T-helper 22 cell (primary cell): ENCODE data around the gene PANX1.
A peak's percentile ranks its signal among the peaks of the same experiment; 100 is the strongest.
"Not testable (repeated sequence)": the region's sequence is repeated elsewhere in the genome, so short reads cannot be mapped to it uniquely, and the experiment has no call there.

Source experiments
- DNase-seq: peaks from one replicate; pipeline ENCODE4 v3.0.0-alpha.2; 2020; ENCODE audit warnings: low read depth

PANX1 gene, protein sequence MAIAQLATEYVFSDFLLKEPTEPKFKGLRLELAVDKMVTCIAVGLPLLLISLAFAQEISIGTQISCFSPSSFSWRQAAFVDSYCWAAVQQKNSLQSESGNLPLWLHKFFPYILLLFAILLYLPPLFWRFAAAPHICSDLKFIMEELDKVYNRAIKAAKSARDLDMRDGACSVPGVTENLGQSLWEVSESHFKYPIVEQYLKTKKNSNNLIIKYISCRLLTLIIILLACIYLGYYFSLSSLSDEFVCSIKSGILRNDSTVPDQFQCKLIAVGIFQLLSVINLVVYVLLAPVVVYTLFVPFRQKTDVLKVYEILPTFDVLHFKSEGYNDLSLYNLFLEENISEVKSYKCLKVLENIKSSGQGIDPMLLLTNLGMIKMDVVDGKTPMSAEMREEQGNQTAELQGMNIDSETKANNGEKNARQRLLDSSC

DNA sequence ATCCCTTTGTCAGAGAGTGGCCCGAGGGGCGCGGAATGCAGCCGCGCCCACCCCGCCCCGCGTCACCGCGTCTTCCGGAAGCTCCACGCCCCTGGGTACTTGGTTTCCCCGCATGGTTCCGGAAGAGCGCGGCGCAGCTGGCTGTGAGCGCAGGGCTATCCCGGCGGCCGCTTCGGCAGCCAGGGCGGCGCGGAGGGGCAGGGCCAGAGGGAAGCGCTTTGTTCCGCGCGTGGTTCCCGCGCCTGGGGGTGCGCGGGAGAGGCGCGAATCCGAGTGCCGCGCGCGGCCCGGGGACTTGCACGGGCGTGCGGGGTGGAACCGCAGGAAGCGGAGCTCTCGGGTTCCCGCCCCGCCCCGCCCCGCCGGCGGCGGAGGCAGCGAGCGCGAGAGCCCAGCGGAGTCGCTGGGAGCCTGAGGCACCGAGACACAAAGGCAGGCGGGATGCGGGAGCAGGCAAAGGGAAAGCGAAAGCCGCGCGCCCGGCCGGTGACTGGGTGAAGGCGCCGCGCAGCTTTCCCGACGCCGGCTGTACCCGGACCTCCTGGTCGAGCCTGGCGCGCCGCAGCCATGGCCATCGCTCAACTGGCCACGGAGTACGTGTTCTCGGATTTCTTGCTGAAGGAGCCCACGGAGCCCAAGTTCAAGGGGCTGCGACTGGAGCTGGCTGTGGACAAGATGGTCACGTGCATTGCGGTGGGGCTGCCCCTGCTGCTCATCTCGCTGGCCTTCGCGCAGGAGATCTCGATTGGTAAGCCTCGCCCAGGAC is at the start of gene PANX1:
TSS of gene PANX1 (plus strand) at position 96 of the 766 bp plus-strand sequence. CDS start at position 568, 472 bp downstream.
- peak; percentile 64 for DNase-seq

DNA sequence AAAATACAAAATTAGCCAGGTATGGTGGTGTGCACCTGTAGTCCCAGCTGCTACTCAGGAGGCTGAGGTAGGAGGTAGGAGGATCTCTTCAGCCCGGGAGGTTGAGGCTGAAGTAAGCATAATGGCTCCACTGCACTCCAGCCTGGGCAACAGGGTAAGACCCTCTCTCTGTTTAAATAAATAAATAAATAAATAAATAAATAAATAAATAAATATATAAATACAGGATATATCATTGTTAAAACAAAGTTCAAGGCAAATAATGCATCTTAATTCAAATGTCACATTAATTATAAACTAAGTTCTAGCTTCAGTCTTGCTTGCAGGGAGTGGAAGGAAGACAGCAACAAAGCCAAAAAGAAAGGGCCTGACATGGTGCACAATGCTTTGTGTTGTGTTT is 44.5 kb upstream of the PANX1 start:
- DNase-seq: no peak

DNA sequence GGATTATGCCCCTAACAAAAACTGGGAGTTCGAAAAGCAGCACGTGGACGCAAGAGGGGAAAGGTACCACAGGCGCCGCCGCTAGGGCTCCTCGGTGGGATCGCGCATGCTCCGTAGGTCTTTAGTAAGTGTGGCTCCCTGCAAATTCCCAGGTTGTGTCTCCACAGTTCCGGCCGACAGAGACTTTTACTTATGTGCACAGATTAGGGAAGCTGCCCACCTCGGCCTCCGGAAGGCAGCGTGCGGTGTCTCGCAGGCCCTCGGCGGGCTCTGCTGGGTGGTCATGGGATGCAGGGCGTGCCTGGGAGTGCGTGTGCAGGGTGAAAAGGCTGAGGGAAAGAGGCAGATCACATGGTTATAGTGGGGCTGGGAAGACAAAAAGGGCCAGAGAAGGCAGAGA is 39.7 kb upstream of the PANX1 start:
- DNase-seq: no peak

DNA sequence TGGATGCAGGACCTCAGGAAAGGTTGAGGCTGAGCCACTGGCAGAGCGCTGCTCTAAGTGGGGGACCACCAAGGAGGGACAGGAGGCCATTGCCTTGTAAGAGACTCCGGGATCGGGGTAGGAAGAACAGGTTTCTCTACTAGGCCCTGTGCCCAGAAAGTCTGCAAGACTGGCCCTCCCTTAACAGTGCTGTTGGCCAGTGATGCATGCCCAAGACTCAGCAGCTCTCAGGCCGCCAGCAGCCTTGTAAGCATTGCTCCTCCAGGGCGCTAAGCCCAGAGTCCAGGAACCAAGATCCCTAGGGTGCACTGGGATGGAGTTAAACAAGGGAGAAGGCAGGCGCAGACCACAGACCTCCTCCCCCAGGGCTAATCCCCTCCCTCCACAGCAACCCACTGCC is 39.3 kb upstream of the PANX1 start:
- DNase-seq: no peak

DNA sequence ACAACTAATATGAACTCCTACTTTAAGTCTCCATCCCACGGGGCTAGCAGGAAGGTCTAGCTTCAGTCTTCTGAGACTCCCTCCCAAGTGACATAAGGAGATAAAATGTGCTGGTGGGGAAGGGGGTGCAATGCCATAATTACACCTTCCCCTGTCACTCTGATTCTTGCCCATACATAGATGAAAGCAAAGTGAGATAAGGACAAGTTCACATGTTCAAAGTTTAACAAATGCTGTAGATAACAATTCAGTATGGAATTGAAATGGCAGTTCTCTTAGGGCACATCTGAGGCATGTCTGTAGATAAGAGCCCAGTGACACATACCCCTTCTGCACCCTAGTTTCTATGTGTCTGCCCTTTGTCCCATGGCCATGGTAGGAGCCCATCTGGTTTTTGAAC is 38.2 kb upstream of the PANX1 start:
- DNase-seq: no peak

DNA sequence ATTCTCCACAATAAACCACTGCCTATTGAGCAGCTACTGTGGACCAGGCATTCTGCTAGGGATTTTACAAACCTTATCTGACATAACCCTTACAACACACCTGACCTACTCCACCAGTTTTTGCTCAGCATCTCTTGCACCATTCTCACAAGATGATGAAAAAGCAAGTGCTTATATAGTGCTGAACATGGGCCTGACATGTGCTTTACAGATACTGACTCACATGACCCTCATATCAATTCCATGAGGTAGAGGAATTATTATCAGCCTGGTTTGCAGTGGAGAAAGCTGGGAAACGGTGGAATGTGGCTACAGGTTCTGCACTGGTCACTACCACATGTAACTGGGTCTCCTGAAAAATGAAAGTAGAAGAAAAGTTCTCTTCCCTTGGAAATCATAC is 37.5 kb upstream of the PANX1 start:
- no peak for DNase-seq

DNA sequence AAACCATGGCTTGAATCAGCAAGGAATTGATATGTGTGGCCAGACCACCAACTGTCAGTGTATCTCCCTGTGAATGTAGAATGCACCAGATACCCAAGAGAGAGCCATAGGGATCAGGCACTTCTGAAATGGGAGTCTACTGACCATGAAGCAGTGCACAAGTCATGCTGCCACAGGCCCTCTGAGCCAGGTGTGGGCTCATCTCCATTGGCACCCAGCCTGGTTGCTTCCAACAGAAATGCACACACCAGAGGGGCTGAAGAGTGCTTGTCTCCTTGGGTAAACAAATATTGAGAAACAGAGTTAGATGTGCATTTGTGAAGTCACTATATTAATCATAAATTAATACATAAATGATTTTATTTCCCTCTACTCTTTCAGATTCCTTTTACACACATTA is 28.4 kb upstream of the PANX1 start:
- DNase-seq: no peak

DNA sequence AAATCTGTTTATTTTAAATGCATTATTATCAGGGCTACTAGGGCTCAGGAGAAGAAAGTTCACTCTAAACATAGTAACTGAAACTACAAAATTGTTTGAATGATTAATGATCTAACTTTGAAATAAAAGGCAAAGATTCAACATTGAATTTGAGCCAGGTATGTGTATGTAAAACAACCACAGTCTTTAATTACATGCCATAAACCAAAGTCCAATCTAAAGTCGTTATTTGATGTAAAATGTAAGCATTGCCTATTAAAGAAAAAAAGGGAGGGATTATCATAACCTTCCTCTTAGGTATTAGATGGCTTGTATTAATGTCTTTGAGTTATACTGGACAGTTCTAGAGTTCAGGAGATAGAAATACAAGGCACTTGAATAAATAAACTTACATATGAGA is 25.2 kb upstream of the PANX1 start:
- DNase-seq: no peak

DNA sequence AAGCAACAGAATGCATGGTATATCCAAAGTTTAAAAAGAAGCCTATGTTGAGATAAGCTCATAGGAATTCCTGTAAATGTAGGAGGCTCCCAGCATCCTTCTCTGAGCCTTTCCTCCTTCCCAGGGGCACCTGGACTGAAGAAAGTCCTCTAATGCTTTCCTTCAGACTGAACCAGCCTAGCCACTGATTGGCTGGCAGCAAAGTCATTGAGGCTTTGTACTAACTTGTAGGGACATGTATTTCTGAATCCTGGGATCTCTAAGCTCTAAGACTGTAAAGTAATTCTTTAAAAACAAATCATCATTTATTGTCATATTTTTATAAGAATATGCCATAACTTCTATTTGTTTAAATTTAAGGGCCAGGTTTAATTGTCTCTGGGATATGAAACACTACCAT is 23.9 kb upstream of the PANX1 start:
- no peak for DNase-seq

DNA sequence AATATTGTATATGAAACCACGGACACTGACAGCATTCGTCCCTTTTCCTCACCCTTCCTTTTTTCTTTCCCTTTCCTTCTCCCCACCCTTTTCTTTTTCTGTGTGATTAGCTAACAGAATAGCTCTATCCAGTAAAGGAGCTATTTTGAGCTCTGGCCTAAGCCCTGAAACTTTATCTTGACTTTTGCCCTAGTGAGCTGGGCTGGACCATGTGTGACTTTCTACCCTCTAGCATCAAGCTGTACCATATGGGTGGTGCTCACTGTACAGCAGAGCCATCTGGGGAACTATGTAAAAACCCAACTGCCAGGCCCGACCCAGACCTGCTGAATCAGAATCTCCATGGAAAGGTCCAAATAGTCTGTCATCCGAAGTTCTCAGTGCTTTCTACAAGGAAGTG is 21.9 kb upstream of the PANX1 start:
- DNase-seq: no peak

DNA sequence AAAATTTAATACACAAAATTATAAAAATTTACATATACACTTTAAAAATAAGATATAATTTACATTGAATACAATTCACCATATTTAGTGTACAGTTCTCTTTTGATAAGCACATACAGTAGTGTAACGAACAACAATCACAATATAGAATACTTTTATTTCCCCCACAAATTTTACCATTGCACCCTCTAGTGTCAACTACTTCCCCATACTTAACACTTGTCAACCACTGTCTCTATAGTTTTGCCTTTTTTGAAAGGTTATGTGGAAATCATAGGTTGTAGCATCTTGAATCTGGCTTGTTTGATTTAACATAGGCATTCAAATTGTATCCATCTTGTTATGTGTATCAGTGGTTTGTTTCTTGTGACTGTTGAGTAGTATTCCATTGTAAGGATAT is 21.3 kb upstream of the PANX1 start:
- no peak for DNase-seq

DNA sequence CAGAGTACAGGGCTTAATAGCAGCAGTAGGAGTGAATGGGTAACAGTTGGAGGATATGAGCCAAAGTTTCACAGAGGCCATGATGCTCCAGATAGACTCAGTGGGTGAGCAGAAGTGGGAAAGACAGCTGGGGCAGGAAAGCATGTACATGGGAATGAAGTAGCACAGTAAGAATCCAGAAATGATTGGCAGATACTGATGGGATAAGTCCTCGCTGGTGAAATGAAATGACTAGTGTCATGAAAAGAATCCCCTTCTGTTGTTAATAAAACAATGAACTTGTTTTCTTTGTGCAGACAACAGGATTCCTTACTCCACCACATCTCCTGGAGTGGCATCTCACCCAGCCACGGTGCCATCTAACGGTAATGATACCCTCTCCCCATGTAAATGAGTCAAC is 17.4 kb upstream of the PANX1 start:
- no peak for DNase-seq

DNA sequence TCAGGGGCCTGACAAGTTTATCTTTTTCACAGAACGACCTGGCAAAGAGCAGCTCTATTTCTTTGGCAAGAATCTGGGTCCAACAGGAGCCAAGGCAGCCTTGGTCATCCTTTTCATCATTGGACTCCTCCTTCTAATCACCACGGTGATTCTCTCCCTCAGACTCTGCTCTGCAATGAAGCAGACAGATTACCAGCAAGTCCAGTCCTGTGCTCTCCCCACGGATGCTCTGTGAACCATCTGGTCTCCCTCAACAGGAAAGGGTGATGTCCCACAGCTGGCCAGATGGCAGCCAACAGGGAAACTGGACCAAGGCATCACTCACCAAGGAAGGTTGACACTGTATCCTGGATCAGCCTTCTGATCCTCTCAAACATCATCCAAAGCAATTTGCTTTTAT is 17.0 kb upstream of the PANX1 start:
- DNase-seq: no peak

DNA sequence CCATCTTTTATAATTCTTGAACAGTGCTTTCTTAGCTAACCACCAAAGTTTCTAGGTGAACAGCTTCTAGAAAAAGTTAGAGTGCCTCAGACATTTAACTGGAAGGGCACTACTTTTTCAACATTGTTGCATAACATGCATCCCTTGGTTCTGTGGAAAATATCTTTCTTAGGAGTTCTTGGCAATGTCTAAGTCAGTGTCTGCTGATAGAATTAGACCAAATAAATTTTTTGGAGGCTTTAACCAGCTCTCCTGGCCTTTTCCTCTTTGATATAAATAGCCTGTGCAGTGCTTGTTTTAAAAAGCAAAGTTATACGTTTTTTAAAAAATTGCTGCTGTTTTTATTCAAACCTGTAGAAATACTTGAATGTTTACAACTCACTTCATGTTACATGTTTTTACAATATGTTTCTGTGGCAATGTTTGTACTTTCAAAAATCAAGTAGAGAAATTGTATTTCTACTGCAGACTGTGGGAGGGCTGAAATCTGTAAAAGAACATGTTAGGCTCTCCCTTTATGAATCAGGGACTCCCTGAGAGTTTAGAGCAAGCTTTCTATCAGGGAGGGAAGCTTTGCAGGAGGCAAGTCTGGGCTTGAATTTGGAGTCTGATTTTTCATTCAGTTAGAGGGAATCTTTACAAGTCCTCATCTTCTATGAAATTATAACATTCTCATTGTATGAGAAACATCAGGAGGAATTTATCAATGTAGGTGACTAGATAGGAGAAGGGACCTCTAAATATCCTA is 16.3 kb upstream of the PANX1 start:
- no peak for DNase-seq

DNA sequence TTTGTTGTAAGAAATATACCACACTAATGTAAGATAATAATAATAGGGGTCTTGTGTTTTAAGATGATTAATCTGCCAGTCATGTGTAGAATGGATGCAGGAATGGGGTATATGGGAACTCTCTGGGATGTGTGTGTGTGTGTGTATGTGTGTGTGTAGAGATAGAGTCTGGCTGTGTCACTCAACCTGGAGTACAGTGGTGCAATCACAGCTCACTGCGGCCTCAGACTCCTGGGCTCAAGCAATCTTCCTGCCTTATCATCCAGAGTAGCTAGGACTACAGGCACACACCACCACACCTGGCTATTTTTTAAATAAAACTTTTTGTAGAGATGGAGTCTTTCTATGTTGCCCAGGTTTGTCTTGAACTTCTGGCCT is 11.5 kb upstream of the PANX1 start:
- no peak for DNase-seq

DNA sequence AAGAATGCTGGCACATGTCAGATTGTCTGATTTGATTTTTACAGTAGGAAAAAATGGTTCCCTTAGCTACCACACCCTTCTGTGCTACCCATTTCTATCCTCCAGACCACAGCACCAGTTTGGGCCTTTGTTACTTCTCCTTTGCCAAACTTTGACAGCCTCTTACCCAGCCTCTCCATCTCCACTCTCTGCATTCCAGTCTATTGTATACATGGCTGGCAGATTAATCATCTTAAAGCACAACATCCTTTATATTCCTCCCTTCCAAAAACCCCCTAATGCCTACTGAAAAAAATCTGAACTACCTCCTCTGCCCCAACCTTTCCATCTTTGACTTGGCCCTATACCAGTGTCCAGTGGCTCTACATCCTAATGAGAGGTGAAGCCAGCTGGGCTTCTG is 10.8 kb upstream of the PANX1 start:
- no peak for DNase-seq

DNA sequence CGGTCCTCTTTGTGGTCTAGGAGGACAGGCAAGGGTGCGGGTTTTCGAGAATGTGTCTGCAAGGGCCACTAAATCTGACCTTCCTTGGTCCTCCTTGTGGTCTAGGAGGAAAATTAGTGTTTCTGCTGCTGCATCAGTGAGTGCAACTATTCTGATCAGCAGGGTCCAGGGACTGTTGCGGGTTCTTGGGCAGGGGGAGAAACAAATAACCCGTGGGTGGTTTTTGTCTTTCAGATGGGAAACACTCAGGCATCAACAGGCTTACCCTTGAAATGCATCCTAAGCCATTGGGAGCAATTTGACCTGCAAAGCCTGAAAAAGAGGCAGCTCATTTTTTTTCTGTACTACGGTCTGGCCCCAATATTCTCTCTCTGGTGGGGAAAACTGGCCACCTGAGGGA is 9.0 kb upstream of the PANX1 start:
- not testable (repeated sequence) for DNase-seq

DNA sequence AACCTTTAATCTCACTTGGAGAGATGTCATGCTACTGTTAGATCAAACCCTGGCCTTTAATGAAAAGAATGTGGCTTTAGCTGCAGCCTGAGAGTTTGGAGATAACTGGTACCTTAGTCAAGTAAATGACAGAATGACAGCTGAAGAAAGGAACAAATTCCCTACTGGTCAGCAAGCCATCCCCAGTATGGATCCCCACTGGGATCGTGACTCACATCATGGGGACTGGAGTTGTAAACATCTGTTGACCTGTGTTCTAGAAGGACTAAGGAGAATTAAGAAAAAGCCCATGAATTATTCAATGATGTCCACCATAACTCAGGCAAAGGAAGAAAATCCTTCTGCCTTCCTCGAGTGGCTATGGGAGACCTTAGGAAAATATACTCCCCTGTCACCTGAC is 8.1 kb upstream of the PANX1 start:
- DNase-seq: not testable (repeated sequence)

DNA sequence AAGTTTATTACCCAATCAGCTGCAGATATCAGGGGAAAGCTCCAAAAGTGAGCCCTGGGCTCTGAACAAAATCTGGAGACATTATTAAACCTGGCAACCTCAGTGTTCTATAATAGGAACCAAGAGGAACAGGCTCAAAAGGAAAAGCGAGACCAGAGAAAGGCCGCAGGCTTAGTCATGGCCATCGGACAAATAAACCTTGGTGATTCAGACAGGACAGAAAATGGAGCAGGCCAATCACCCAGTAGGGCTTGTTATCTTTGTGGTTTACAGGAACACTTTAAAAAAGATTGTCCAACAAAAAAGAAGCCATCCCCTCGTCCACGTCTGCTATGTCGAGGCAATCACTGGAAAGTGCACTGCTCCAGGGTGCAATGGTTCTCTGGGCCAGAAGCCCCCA is 7.7 kb upstream of the PANX1 start:
- no peak for DNase-seq

DNA sequence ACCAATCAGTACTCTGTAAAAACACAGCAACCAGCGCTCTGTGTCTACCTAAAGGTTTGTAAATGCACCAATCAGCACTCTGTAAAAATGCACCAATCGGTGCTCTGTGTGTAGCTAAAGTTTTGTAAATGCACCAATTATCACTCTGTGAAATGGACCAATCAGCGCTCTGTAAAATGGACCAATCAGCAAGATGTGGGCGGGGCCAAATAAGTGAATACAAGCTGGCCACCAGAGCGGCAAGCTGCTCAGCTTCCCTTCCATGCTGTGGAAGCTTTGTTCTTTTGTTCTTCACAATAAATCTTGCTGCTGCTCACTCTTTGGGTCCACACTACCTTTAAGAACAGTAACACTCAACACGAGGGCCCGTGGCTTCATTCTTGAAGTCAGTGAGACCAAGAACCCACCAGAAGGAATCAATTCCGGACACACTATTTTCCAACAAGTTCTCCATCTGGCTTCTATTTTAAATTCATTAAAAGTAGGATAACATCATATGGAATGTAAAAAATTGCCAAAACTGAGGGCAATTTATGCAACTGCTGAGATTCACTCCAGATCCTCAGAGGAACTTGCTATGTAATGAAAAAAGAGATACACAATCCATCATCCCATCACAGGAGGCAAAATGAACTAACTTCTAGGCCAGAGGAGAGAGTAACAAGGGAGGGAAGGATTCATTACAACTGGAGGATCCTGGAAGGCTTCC is 3.1 kb upstream of the PANX1 start:
- DNase-seq: no peak

DNA sequence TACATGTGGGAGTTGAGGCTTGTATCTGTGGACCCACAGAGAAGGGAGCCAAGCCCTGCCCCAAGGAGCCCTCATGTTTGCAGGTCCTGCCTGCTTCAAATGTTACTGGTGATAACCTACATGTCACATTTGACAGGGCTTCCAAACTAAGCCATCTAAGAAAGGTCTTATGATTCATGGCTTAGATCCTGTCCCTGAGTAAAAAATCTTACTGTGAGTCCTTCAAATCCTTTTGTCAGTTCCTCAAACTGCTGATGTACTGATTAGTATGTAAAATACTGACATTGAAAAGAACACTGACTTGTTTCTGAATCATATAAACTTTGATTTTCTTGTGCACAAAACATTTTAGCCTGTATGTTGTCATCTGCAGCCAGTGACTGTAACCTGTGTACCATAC is 1.0 kb upstream of the PANX1 start:
- no peak for DNase-seq

DNA sequence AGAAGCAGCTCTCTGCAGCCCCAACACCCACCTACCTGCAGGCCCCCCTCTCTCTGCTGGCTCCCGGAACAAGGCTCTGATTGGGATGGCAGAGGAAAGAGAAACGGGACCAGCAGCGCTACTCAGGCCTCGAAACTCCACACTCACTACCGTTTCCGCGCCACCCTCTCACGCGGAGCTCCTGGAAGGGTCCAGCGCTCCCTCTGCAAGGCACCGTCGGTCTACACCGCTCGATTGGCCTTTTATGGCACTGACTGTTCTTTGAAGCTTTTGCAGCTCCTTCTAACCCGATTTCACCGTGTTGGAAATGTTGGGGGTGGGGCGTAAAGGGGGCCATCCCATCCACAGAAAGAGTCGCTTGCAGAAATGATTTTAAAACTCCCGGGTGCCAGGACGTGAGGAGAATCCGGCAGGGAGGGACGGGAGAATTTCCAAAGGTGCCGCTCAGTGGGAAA is 323 bp upstream of the PANX1 start:
- DNase-seq: no peak
